Gastrocnemius medialis (tissue), 4 donors: ENCODE data around the gene NCL.

Experiments
- POLR2A ChIP-seq, 2 donors: fragments of 450-650 bp; IDR thresholded peaks; one replicate each; pipeline ENCODE4 v1.6.1; 2017; ENCODE audit warnings: antibody characterized with exemption in 2 of 2, mild to moderate bottlenecking in 2 of 2, moderate library complexity in 2 of 2
- TF ChIP-seq, protein P1 (sequence below), 5 experiments: fragments of 450-650 bp in 3 of 5; fragments of 200-600 bp in 2 of 5; sonication (generic) in 2 of 5; IDR thresholded peaks in 4 of 5; conservative IDR thresholded peaks in 1 of 5; 1 replicate in 4 of 5; 2 replicates in 1 of 5; pipeline ENCODE4 v1.5.1; 2016 to 2019; ENCODE audit warnings: antibody characterized with exemption in 5 of 5, mild to moderate bottlenecking in 3 of 5, moderate library complexity in 3 of 5

DNA sequence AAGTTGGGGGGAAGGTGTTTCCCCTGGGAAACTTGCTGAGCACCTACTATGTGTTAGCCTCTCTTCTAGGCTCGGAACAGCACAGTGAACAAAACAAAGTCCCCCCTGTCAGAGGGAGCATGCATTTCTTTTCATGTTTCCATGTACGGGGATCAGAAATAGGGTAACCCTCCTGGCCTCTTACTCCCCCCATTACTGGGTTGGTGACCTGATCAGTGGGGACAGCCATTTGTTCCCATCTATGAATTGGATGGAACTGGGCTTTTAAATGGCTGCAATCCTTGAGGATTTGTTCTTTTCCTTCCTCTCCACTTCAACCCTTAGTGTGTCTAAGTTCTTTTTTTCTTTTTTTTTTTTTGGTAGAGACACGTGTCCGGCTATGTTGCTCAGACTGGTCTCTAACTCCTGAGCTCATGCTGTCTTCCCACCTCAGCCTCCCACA lies 13.7 kb downstream of the NCL start:
- TF ChIP-seq, protein P1, sequence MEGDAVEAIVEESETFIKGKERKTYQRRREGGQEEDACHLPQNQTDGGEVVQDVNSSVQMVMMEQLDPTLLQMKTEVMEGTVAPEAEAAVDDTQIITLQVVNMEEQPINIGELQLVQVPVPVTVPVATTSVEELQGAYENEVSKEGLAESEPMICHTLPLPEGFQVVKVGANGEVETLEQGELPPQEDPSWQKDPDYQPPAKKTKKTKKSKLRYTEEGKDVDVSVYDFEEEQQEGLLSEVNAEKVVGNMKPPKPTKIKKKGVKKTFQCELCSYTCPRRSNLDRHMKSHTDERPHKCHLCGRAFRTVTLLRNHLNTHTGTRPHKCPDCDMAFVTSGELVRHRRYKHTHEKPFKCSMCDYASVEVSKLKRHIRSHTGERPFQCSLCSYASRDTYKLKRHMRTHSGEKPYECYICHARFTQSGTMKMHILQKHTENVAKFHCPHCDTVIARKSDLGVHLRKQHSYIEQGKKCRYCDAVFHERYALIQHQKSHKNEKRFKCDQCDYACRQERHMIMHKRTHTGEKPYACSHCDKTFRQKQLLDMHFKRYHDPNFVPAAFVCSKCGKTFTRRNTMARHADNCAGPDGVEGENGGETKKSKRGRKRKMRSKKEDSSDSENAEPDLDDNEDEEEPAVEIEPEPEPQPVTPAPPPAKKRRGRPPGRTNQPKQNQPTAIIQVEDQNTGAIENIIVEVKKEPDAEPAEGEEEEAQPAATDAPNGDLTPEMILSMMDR (IDR thresholded peaks at IDR 0.05 in 4 of 5, conservative IDR thresholded peaks at IDR 0.05 in 1 of 5): no peak
- no peak for TF ChIP-seq POLR2A (IDR thresholded peaks at IDR 0.05)
